Measurements from ENCODE around the gene SREBF1. TPM values are rescaled to one million over a fixed set of nuclear protein-coding genes. Genes with fewer than 3 reads are reported as not detected.
A peak's percentile ranks its signal among the peaks of the same experiment; 100 is the strongest.

Gene SREBF1
- total RNA-seq, 6 experiments from 2014 or later, result 63.8 to 246 (median 173) TPM

GRCh38 chr17:17882082-17882581 lies 45.3 kb upstream of the SREBF1 start:
- intact Hi-C loops (cut with DNase I), result no loop called here
- Histone ChIP-seq H3K36me3 (peaks cover 0 to 17% (median 0%) of the 10 kb centered on the region in 4 donors), H3K27me3 (no peaks in the 10 kb centered on the region), H3K27ac (no peak overlapping the region), H3K4me1 (peaks cover 0 to 18% (median 10%) of the 10 kb centered on the region in 4 donors), H3K4me3 (no peak overlapping the region), H3K9me3 (no peaks in the 10 kb centered on the region)
- WGBS (ENCODE audit: insufficient coverage, low coverage, low lambda C conversion rate, missing lambda C conversion rate), result 87% methylated on average over 4 of the region's 8 CpGs
- TF ChIP-seq, protein P1, sequence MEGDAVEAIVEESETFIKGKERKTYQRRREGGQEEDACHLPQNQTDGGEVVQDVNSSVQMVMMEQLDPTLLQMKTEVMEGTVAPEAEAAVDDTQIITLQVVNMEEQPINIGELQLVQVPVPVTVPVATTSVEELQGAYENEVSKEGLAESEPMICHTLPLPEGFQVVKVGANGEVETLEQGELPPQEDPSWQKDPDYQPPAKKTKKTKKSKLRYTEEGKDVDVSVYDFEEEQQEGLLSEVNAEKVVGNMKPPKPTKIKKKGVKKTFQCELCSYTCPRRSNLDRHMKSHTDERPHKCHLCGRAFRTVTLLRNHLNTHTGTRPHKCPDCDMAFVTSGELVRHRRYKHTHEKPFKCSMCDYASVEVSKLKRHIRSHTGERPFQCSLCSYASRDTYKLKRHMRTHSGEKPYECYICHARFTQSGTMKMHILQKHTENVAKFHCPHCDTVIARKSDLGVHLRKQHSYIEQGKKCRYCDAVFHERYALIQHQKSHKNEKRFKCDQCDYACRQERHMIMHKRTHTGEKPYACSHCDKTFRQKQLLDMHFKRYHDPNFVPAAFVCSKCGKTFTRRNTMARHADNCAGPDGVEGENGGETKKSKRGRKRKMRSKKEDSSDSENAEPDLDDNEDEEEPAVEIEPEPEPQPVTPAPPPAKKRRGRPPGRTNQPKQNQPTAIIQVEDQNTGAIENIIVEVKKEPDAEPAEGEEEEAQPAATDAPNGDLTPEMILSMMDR (IDR thresholded peaks at IDR 0.05), result no peak
- no peak for TF ChIP-seq POLR2A (IDR thresholded peaks at IDR 0.05)
- DNase-seq (no peak), ATAC-seq (no peak)

- DNase-seq, result no peak
- WGBS (ENCODE audit: insufficient coverage, low coverage, low lambda C conversion rate, missing lambda C conversion rate), result 81% methylated on average over 6 of the region's 8 CpGs
- H3K27me3 ChIP-seq, result no peaks in the 10 kb centered on the region
- no peaks in the 10 kb centered on the region for H3K9me3 ChIP-seq
- no peak for ATAC-seq
- intact Hi-C loops (cut with DNase I), result no loop called here
- no peak for TF ChIP-seq POLR2A (IDR thresholded peaks at IDR 0.05)
- TF ChIP-seq, protein P1 (IDR thresholded peaks at IDR 0.05), result no peak
- no peak overlapping the region for H3K27ac ChIP-seq
- peaks cover 0 to 17% (median 0%) of the 10 kb centered on the region in 4 donors for H3K36me3 ChIP-seq
- no peak overlapping the region for H3K4me3 ChIP-seq
- H3K4me1 ChIP-seq, result peaks cover 0 to 32% (median 16%) of the 10 kb centered on the region in 4 donors
These were observed 43.9 kb upstream of the SREBF1 start for GRCh38 chr17:17880577-17881196.

DNA sequence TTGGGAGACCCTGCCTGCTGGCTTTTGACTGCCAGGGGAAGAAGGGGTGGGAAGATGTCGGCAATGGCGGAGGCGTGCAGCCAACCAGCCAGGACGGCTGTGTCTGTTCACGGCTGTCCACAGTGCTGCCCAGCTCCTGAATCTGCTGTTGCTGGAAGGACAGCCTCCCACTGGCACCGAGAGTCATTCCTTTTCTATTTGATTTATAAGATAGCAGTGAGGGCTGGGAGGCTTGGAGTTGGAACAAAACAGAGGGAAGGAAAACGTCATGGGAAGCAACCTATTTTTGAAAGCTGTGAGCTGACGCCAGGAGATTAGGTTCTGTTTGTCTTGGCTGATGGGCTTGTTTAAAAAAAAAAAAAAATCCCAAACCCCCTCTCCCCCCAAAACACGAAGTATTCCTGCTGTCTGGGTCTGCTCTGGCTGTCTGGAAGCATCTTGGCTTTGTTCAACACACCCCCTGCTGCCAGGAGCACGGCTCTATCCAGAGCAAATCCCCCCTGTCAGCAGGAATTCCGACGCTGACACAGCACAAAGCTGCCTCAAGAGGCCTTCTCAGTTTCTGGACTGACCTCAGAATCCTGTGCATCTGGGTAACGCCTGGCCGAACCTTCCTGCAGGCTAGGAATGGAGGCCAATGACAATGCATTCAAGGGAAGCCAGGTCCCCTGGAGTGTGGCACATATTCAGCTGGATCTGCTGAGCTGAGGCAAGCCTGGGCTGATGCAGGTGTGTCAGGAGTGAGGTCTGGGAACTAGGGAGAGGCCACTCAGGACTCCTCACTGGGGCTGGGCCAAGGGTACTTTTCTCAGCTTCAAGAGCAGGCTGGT lies 41.0 kb upstream of the SREBF1 start:
- Histone ChIP-seq H3K4me3 (peak overlapping the region in 1 of 3 donors; percentile 10), H3K36me3 (peaks cover 0 to 10% (median 0%) of the 10 kb centered on the region in 4 donors), H3K9me3 (no peaks in the 10 kb centered on the region), H3K27me3 (no peaks in the 10 kb centered on the region), H3K27ac (peak overlapping the region; percentile 64 to 91 (median 88)), H3K4me1 (peaks cover 0 to 33% (median 16%) of the 10 kb centered on the region in 4 donors)
- DNase-seq, result peak; percentile 66 to 89 (median 86)
- WGBS (ENCODE audit: insufficient coverage, low coverage, low lambda C conversion rate, missing lambda C conversion rate), result 19% methylated on average over 12 of the region's 14 CpGs
- peak; percentile 83 to 90 (median 90) for ATAC-seq
- TF ChIP-seq, protein P1 (IDR thresholded peaks at IDR 0.05), result no peak
- peak; percentile 28 for TF ChIP-seq POLR2A (IDR thresholded peaks at IDR 0.05)
- intact Hi-C loops (cut with DNase I), result no loop called here

GRCh38 chr17:17876959-17877528 lies 40.3 kb upstream of the SREBF1 start:
- whole genome bisulfite sequencing (ENCODE audit: insufficient coverage, low coverage, low lambda C conversion rate, missing lambda C conversion rate), result 8% methylated on average over 4 of the region's 6 CpGs
- H3K4me3 ChIP-seq, result peak overlapping the region in 1 of 3 donors; percentile 10

More at GRCh38 chr17:17876959-17877528, 40.3 kb upstream of the SREBF1 start:
- H3K36me3 ChIP-seq, result peaks cover 0 to 7% (median 0%) of the 10 kb centered on the region in 4 donors
- peaks cover 0 to 33% (median 16%) of the 10 kb centered on the region in 4 donors for H3K4me1 ChIP-seq
- DNase-seq, result peak in 2 of 3 donors; percentile 63 to 65
- no peak for TF ChIP-seq POLR2A (IDR thresholded peaks at IDR 0.05)
- TF ChIP-seq, protein P1 (IDR thresholded peaks at IDR 0.05), result no peak
- H3K27ac ChIP-seq, result peak overlapping the region; percentile 64 to 91 (median 88)
- intact Hi-C loops (cut with DNase I), result no loop called here
- no peaks in the 10 kb centered on the region for H3K9me3 ChIP-seq
- no peaks in the 10 kb centered on the region for H3K27me3 ChIP-seq
- ATAC-seq, result peak; percentile 56 to 68 (median 64)
